Hematopoietic multipotent progenitor cell treated with erythropoietin and hydrocortisone succinate and interleukin-3 and kit ligand, for 4 days (in vitro differentiated cells): ENCODE data around the gene PSMB7.
A peak's percentile ranks its signal among the peaks of the same experiment; 100 is the strongest.
"Not testable (repeated sequence)": the region's sequence is repeated elsewhere in the genome, so short reads cannot be mapped to it uniquely, and the experiment has no call there.

Source experiments
- DNase-seq: peaks from one replicate; pipeline ENCODE4 v3.0.0-alpha.2; 2015

Gene PSMB7

GRCh38 chr9:124442826-124443225 is 27.6 kb upstream of the PSMB7 start:
- DNase-seq: no peak

GRCh38 chr9:124442379-124442778 is 27.1 kb upstream of the PSMB7 start:
- DNase-seq: no peak

DNA sequence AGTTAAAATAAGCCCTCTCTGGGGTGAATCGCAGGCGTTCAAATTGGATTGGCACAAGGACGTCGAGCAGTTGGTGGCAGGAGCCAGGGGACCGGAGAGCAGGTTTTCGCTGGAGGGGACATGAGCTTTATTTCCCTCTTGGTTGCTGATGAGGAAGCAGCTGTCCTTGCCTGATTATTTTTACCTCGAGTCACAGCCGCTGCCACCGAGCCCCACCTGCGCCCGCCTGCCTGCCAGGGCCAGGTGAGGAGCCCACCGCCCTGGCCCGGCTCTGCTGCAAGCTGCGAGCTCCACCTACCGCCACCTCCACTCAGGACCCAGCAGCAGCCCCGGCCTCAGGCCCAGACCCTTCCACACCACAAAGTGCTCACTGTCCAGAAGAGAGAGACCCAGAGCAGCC is 26.0 kb upstream of the PSMB7 start:
- DNase-seq: no peak

DNA sequence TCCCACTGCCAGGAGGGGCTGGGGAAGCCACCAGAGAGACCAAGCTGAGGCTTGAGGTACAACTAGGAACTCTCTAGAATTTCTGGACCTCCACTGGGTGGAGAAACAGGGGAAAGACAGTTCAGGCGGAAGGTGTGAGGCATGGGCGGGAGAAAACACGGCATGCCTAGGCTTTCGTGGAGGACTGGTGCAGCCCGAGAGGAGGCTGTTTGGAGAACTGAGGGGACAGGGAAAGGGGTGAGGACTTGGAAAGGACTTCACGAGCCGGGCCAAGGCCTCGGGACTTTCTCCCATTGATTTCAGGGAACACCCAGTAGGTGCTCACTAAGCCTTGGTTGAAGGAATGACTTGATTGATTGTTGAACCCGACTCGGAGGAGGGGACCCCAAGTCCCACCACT is 25.5 kb upstream of the PSMB7 start:
- DNase-seq: no peak

- no peak for DNase-seq
Measured at GRCh38 chr9:124439686-124440243, 24.5 kb upstream of the PSMB7 start.

DNA sequence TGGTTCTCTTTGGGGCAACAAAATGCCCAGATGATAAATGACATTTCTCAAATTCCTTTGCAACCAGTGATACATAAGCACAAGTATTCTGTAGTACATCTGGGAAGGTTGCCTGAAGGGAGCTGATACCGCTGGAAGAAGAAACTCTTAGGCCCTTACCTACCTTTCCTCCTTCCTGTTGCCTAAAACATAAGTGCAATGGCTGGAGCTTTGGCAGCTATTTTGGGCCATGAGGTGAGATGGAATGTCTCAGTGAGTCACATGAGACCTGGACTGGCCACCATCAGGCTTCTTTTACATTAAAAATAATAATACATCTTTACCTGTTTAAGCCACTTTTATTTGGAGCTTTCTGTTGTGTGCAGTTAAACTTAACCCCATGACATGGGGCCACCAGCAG is 23.8 kb upstream of the PSMB7 start:
- DNase-seq: no peak

- DNase-seq: no peak
Measured at GRCh38 chr9:124438091-124438490, 22.8 kb upstream of the PSMB7 start.

GRCh38 chr9:124437086-124437485 is 21.8 kb upstream of the PSMB7 start:
- DNase-seq: no peak

GRCh38 chr9:124436320-124436719 is 21.1 kb upstream of the PSMB7 start:
- DNase-seq: no peak

GRCh38 chr9:124429530-124429867 is 14.3 kb upstream of the PSMB7 start:
- no peak for DNase-seq

- DNase-seq: no peak
Measured at GRCh38 chr9:124428751-124429529, 13.7 kb upstream of the PSMB7 start.

DNA sequence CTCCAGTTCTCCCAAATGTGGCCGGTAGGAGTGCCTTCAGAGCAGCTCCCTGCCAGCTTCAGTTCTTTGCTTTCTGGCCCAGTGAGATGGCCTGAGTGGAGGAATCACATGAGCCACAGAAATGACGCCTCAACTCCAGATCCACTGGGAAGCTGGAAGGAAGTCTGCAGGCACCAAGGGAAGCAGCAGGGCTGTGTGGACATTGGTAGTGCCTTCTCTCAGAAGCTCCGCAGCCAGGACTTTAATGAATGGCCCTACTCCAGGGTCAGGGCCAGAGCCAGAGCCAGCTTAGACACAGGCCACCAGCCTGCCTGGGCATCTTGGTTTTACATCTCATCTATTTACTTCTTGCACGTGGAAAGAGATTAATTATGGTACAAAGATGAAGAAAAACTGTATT is 12.0 kb upstream of the PSMB7 start:
- no peak for DNase-seq

DNA sequence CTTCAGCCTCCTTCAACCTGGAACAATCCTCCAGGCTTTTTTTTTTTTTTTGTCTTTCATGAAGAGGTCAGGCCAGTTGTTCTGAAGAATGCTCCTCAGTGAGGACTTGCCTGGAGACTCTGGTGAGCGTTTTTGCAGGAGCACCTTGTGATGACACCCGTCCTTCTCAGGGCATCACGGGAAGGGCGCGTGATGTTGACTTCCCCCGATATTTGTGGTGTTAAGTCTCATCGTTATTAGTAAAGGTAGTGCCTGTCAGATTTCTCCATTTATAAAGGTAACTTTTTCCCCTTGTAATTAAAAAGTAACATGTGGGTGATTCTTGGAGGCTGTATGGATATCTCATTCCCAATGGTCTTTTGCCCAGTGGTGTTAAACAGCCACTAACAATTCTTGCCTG is 11.1 kb upstream of the PSMB7 start:
- DNase-seq: no peak

DNA sequence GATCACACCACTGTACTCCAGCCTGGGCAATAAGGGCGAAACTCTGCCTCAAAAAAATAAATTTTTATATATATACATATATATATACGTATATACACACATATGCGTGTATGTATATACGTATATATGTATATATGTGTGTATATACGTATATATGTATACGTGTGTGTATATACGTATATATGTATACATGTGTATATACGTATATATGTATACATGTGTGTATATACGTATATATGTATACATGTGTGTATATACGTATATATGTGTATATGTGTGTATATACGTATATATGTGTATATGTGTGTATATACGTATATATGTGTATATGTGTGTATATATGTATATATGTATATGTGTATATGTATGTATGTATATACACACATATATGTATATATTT is 10.5 kb upstream of the PSMB7 start:
- DNase-seq: not testable (repeated sequence)

DNA sequence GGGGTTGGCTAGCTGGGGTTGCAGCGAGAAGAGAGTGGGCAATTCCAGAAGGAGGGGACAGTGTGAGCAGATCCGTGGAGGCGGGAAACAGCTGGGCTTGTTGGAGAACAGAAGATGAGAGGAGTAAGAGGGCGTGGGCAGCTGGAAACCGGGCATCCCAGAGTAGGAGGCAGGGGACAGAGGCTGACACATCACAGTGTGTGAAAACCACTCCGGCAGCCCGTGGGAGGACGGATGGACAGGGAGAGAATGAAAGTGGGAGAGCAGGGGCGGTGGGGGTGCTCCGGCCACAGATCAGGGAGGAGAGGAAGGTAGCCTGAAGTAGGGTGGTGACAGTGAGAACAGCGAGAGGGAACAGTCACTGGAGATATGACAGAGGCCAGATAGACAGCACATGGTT is 8.3 kb upstream of the PSMB7 start:
- no peak for DNase-seq

- DNase-seq: no peak
Measured at GRCh38 chr9:124423155-124423554, 7.9 kb upstream of the PSMB7 start.

- no peak for DNase-seq
Measured at GRCh38 chr9:124420991-124421543, 5.8 kb upstream of the PSMB7 start.

- peak; percentile 26 for DNase-seq
Measured at GRCh38 chr9:124419832-124420489, 4.7 kb upstream of the PSMB7 start.

DNA sequence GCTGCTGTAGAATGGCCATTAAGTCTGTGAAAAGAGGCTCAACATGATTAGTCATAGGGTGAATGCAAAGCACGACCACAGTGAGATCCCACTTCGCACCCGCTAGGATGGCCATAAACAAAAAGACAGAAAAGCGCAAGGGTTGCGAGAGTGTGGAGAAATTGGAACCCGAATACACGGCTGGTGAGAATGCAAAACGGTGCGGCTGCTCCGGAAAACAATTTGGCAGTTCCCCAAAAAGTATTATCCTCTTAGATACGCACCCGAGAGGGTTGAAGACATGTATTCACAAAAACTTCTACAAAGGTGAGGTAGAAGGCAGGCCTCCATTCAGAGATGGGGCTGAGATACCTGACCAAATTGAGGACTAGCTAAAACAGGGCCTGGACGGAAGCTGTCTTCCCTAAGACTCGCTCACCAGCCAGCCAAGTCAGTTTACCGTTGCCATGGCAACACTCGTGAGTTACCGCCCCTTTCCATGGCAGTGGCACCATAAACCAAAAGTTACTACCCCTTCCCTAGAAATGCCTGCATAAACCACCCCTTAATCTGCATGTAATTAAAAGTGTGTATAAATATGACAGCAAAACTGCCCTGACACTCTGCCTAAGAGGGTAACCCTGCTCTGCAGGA is 726 bp upstream of the PSMB7 start:
- DNase-seq: no peak

- no peak for DNase-seq
Measured at GRCh38 chr9:124414612-124415011, 630 bp downstream of the PSMB7 start.

GRCh38 chr9:124412228-124412575 is 3.0 kb downstream of the PSMB7 start:
- no peak for DNase-seq

DNA sequence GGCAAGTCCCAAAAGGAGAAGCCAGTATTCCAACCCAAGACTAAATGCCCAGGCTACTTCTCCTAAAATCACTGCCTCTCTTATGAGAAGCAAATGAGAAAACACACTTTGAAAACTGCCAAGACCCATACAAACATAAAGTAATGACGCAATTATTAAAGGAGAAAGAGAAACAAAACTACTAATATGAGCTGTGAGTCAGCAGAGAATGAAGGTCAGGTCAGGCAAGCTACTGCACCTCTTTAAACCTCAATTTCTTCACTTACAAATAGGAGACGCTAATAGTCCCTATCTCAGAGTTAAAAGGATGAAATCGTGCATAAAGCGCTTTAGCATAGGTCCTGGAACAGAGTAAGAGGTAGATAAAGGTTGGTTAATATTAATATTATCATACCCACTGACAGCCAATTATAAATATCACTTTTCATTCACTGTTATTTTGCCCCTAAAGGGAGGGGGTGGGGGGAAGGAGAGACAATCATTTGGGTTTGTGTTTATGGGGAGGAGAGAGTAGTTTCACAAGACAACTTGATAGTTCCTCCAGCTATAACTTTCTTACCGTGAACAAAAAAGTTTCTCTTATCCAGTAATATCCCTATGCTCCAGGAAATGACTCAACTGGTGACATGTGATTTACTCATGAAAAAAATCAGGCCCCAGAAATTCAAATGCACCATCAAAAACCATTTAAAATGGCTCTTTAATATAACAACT is 3.6 kb downstream of the PSMB7 start:
- no peak for DNase-seq

GRCh38 chr9:124410321-124410913 is 4.8 kb downstream of the PSMB7 start:
- peak; percentile 48 for DNase-seq
